Neuronal stem cell (in vitro differentiated cells): Measurements from ENCODE around the gene TMBIM6.
A peak's percentile ranks its signal among the peaks of the same experiment; 100 is the strongest.
"Not testable (repeated sequence)": the region's sequence is repeated elsewhere in the genome, so short reads cannot be mapped to it uniquely, and the experiment has no call there.

Experiments
- DNase-seq: peaks from one replicate; pipeline ENCODE4 v3.0.0-alpha.2; 2013; ENCODE audit warnings: low spot score
- H2AFZ ChIP-seq: one replicate; pipeline ENCODE4 v1.6.1; 2013; ENCODE audit warnings: mild to moderate bottlenecking, low read length, inconsistent platforms
- H2AK5ac ChIP-seq: 2 replicates; pipeline ENCODE4 v1.6.1; 2013; ENCODE audit warnings: low read depth, mild to moderate bottlenecking, inconsistent platforms, low read length, moderate library complexity, mixed read lengths
- H2BK120ac ChIP-seq: 2 replicates; pipeline ENCODE4 v1.6.1; 2013; ENCODE audit warnings: low read depth, mild to moderate bottlenecking, inconsistent platforms, low read length, moderate library complexity, mixed read lengths
- H2BK12ac ChIP-seq: one replicate; pipeline ENCODE4 v1.6.1; 2013; ENCODE audit warnings: low read length, inconsistent platforms
- H2BK15ac ChIP-seq: 2 replicates; pipeline ENCODE4 v1.6.1; 2013; ENCODE audit warnings: mild to moderate bottlenecking, low read length, inconsistent platforms, mixed read lengths
- H2BK5ac ChIP-seq: one replicate; pipeline ENCODE4 v1.6.1; 2013; ENCODE audit warnings: inconsistent platforms, mild to moderate bottlenecking, low read length, moderate library complexity
- H3K14ac ChIP-seq: one replicate; pipeline ENCODE4 v1.6.1; 2013; ENCODE audit warnings: low read length, inconsistent platforms
- H3K18ac ChIP-seq: 2 replicates; pipeline ENCODE4 v1.6.1; 2013; ENCODE audit warnings: low read length, inconsistent platforms
- H3K23ac ChIP-seq: 2 replicates; pipeline ENCODE4 v1.6.1; 2013; ENCODE audit warnings: low read depth, mild to moderate bottlenecking, mixed read lengths, low read length, inconsistent platforms; ENCODE audit not compliant: poor library complexity
- H3K27ac ChIP-seq: replicated peaks from 3 replicates; pipeline ENCODE4 v1.5.1; 2013; ENCODE audit warnings: low read length, inconsistent platforms
- H3K27me3 ChIP-seq, 3 experiments: 2 replicates each; pipeline ENCODE4 v1.6.1; 2013; ENCODE audit warnings: low read length in 3 of 3, mild to moderate bottlenecking in 2 of 3, inconsistent platforms in 1 of 3, low read depth in 1 of 3, mixed read lengths in 1 of 3, moderate library complexity in 1 of 3; ENCODE audit not compliant: control insufficient read depth in 3 of 3, insufficient read depth in 3 of 3
- H3K36me3 ChIP-seq, 2 donors: replicated peaks in 1 of 2; 2 replicates each; pipeline ENCODE4 v1.6.1; 2013; ENCODE audit warnings: low read length in 2 of 2; ENCODE audit not compliant: control insufficient read depth in 2 of 2, insufficient read depth in 2 of 2
- H3K4ac ChIP-seq: 2 replicates; pipeline ENCODE4 v1.6.1; 2013; ENCODE audit warnings: inconsistent platforms, mild to moderate bottlenecking, low read length, moderate library complexity
- H3K4me1 ChIP-seq, 2 donors: 1 replicate in 1 of 2; 2 replicates in 1 of 2; pipeline ENCODE4 v1.6.1; 2013; ENCODE audit warnings: low read length in 2 of 2, low read depth in 1 of 2; ENCODE audit not compliant: control insufficient read depth in 2 of 2, insufficient read depth in 1 of 2
- H3K4me2 ChIP-seq: one replicate; pipeline ENCODE4 v1.6.1; 2013; ENCODE audit warnings: mild to moderate bottlenecking, low read length, inconsistent platforms; ENCODE audit not compliant: insufficient read depth, poor library complexity, severe bottlenecking
- H3K4me3 ChIP-seq, 2 donors: 2 replicates each; pipeline ENCODE4 v1.5.1; 2013; ENCODE audit warnings: low read length in 2 of 2, mild to moderate bottlenecking in 2 of 2, inconsistent platforms in 1 of 2, moderate library complexity in 1 of 2
- H3K79me1 ChIP-seq: one replicate; pipeline ENCODE4 v1.6.1; 2013; ENCODE audit warnings: low read depth, mild to moderate bottlenecking, inconsistent platforms, low read length, moderate library complexity
- H3K9ac ChIP-seq: one replicate; pipeline ENCODE4 v1.6.1; 2013; ENCODE audit warnings: mild to moderate bottlenecking, low read depth, low read length, inconsistent platforms; ENCODE audit not compliant: poor library complexity
- H3K9me3 ChIP-seq, 2 donors: replicated peaks in 1 of 2; 2 replicates each; pipeline versions ENCODE3 to v1.6.1; 2013; ENCODE audit warnings: low read length in 2 of 2, mild to moderate bottlenecking in 2 of 2, inconsistent platforms in 1 of 2, low read depth in 1 of 2, mixed read lengths in 1 of 2, moderate library complexity in 1 of 2; ENCODE audit not compliant: control insufficient read depth in 2 of 2, insufficient read depth in 1 of 2
- H4K8ac ChIP-seq: one replicate; pipeline ENCODE4 v1.6.1; 2013; ENCODE audit warnings: low read depth, mild to moderate bottlenecking, inconsistent platforms, low read length, moderate library complexity
- H4K91ac ChIP-seq: one replicate; pipeline ENCODE4 v1.6.1; 2013; ENCODE audit warnings: low read length, low read depth, mild to moderate bottlenecking, inconsistent platforms; ENCODE audit not compliant: poor library complexity
- WGBS, 2 donors: extraction: QIAGEN DNeasy Blood & Tissue Kit; methylation state at CpG; one replicate each; pipeline ENCODE4 v1.1.7; 2013; ENCODE audit warnings: missing lambda C conversion rate in 2 of 2, mixed read lengths in 1 of 2; ENCODE audit not compliant: insufficient read length in 2 of 2, insufficient replicate concordance in 1 of 2; ENCODE audit errors: extremely low coverage in 2 of 2; 5-methylcytosine and 5-hydroxymethylcytosine counted together

The TMBIM6 gene

GRCh38 chr12:49734900-49735299, 6.5 kb upstream of the TMBIM6 start:
- H2AFZ ChIP-seq, H3K4me3 ChIP-seq, H3K27ac ChIP-seq, H3K4ac ChIP-seq, H3K18ac ChIP-seq, H4K91ac ChIP-seq, H3K27me3 ChIP-seq, H3K79me1 ChIP-seq, H4K8ac ChIP-seq, H3K14ac ChIP-seq, H3K4me2 ChIP-seq, H2BK12ac ChIP-seq, H3K4me1 ChIP-seq, H2BK120ac ChIP-seq, H3K23ac ChIP-seq, H2BK5ac ChIP-seq, H3K9ac ChIP-seq, H3K9me3 ChIP-seq, H3K36me3 ChIP-seq, H2BK15ac ChIP-seq, DNase-seq, H2AK5ac ChIP-seq: not testable (repeated sequence)
- no CpG with 5 or more reads among the region's 7 CpGs for WGBS, 2 donors

GRCh38 chr12:49738721-49739120, 2.6 kb upstream of the TMBIM6 start:
- not testable (repeated sequence) for H2BK15ac ChIP-seq, H3K23ac ChIP-seq, H3K9me3 ChIP-seq, DNase-seq, H3K27me3 ChIP-seq, H2BK12ac ChIP-seq, H3K14ac ChIP-seq, H2AFZ ChIP-seq, H3K27ac ChIP-seq, H3K4me2 ChIP-seq, H3K79me1 ChIP-seq, H3K4me3 ChIP-seq, H2AK5ac ChIP-seq, H2BK5ac ChIP-seq, H2BK120ac ChIP-seq, H3K4ac ChIP-seq, H3K9ac ChIP-seq, H4K91ac ChIP-seq, H3K18ac ChIP-seq, H4K8ac ChIP-seq
- Histone ChIP-seq H3K4me1 (peaks cover 2 to 16% of the 10 kb centered on the region in 2 donors), H3K36me3 (peaks cover 0 to 13% of the 10 kb centered on the region in 2 donors)
- no CpG with 5 or more reads among the region's 5 CpGs for WGBS, 2 donors

- Histone ChIP-seq H3K36me3 (peaks cover 0 to 29% of the 10 kb centered on the region in 2 donors), H3K4me1 (peaks cover 2 to 16% of the 10 kb centered on the region in 2 donors), H2AFZ (peak overlapping the region; percentile 64)
- H4K91ac ChIP-seq, H3K4ac ChIP-seq, H3K14ac ChIP-seq, H3K79me1 ChIP-seq, DNase-seq, H3K4me3 ChIP-seq, H3K18ac ChIP-seq, H3K9ac ChIP-seq, H3K27ac ChIP-seq, H3K9me3 ChIP-seq, H2BK5ac ChIP-seq, H4K8ac ChIP-seq, H2BK120ac ChIP-seq, H3K23ac ChIP-seq, H2AK5ac ChIP-seq, H2BK15ac ChIP-seq, H3K27me3 ChIP-seq, H2BK12ac ChIP-seq, H3K4me2 ChIP-seq: not testable (repeated sequence)
- no CpG with 5 or more reads among the region's 12 CpGs for WGBS, 2 donors
These were observed 1.1 kb upstream of the TMBIM6 start for GRCh38 chr12:49740277-49740676.

GRCh38 chr12:49741882-49742620, 694 bp downstream of the TMBIM6 start:
- H3K36me3 ChIP-seq, result peaks cover 0 to 40% of the 10 kb centered on the region in 2 donors
- H3K9me3 ChIP-seq, result no peaks in the 10 kb centered on the region
- H2AFZ ChIP-seq, result peak overlapping the region; percentile 76
- peak overlapping the region; percentile 68 for H3K4me2 ChIP-seq
- H4K91ac ChIP-seq, result no peak overlapping the region
- H3K14ac ChIP-seq, result no peak overlapping the region
- peak overlapping the region; percentile 65 to 96 for H3K4me3 ChIP-seq
- H3K4ac ChIP-seq, result no peak overlapping the region
- H3K27ac ChIP-seq, result peak overlapping the region; percentile 95
- no peak overlapping the region for H2BK12ac ChIP-seq
- peaks cover 5% of the 10 kb centered on the region for H3K79me1 ChIP-seq
- no peaks in the 10 kb centered on the region for H3K27me3 ChIP-seq
- no peak overlapping the region for H2BK5ac ChIP-seq
- no peak for DNase-seq
- H3K23ac ChIP-seq, result no peak overlapping the region
- WGBS, 2 donors, result no CpG with 5 or more reads among the region's 35 CpGs
- no peak overlapping the region for H2AK5ac ChIP-seq
- H3K4me1 ChIP-seq, result peaks cover 2 to 16% of the 10 kb centered on the region in 2 donors
- H4K8ac ChIP-seq, result no peak overlapping the region
- no peak overlapping the region for H2BK120ac ChIP-seq
- H2BK15ac ChIP-seq, result no peak overlapping the region
- H3K18ac ChIP-seq, result peak overlapping the region; percentile 25
- H3K9ac ChIP-seq, result peak overlapping the region; percentile 65
